HEK293T (cell line): ENCODE data around the gene PGAM2.

Experiments
- BHLHE40 ChIP-seq: fragments of 450-650 bp; IDR thresholded peaks from 2 replicates; pipeline ENCODE4 v1.6.1; 2016; ENCODE audit warnings: mild to moderate bottlenecking, moderate library complexity, borderline replicate concordance
- CTBP1 ChIP-seq: fragments of 450-650 bp; IDR thresholded peaks from 2 replicates; pipeline ENCODE4 v1.6.1; 2016; ENCODE audit warnings: borderline replicate concordance
- ELF4 ChIP-seq: fragments of 450-650 bp; IDR thresholded peaks from 2 replicates; pipeline ENCODE4 v1.6.1; 2017; ENCODE audit warnings: antibody characterized with exemption
- FOXA1 ChIP-seq: fragments of 450-650 bp; IDR thresholded peaks from 2 replicates; pipeline ENCODE4 v1.6.1; 2016; ENCODE audit warnings: mild to moderate bottlenecking
- FOXK2 ChIP-seq: fragments of 450-650 bp; IDR thresholded peaks from 2 replicates; pipeline ENCODE4 v1.6.1; 2016; ENCODE audit warnings: mild to moderate bottlenecking
- FOXM1 ChIP-seq: fragments of 450-650 bp; IDR thresholded peaks from 2 replicates; pipeline ENCODE4 v1.6.1; 2017; ENCODE audit warnings: mild to moderate bottlenecking, borderline replicate concordance
- L3MBTL2 ChIP-seq: fragments of 450-650 bp; conservative IDR thresholded peaks from 2 replicates; pipeline ENCODE4 v1.6.1; 2016; ENCODE audit warnings: mild to moderate bottlenecking
- NFRKB ChIP-seq: fragments of 450-650 bp; IDR thresholded peaks from 2 replicates; pipeline ENCODE4 v1.6.1; 2016; ENCODE audit warnings: mild to moderate bottlenecking, moderate library complexity
- SP1 ChIP-seq: fragments of 450-650 bp; IDR thresholded peaks from 2 replicates; pipeline ENCODE4 v1.6.1; 2017
- SUZ12 ChIP-seq: fragments of 450-650 bp; IDR thresholded peaks from 2 replicates; pipeline ENCODE4 v1.6.1; 2016; ENCODE audit warnings: mild to moderate bottlenecking
- TARDBP ChIP-seq: fragments of 450-650 bp; IDR thresholded peaks from 2 replicates; pipeline ENCODE4 v1.6.1; 2016

DNA sequence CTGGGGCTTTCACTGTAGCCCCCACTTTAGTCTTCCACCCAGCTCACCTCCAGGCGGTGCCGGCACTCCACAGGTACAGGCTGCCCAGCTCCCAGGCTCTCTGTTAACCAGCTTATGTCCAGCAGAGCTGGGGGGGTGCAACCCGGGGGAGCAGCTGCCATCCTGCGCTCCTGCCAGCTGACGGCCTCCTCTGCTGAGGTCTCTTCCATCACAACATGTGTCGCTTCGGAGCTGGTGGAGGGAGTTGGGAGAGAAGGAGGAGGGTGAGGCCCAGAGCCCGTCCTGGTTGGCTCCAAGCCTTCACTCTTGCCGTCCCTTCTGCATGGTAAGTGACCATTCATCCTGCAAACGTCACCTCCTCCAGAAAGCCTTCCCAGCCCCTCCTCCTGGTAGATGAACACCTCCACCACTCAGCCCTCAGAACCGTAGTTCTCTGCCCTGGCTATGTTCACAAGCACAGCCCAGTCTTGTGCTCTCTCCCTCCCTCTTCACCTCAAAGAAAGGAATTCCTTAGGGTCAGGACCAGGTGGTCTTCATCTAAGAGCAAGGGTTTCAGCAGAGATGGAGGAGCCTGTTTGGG lies 15.4 kb upstream of the PGAM2 start:
- TF ChIP-seq NFRKB (no peak), TARDBP (no peak), SUZ12 (no peak), FOXK2 (no peak), BHLHE40 (no peak), FOXA1 (no peak), FOXM1 (no peak), L3MBTL2 (no peak), ELF4 (no peak), SP1 (no peak), CTBP1 (no peak)
